Renal cortical epithelial cell (primary cell): ENCODE data around the gene NCOR1. TPM values are rescaled to one million over a fixed set of nuclear protein-coding genes. Genes with fewer than 3 reads are reported as not detected.
A peak's percentile ranks its signal among the peaks of the same experiment; 100 is the strongest.
"Not testable (repeated sequence)": the region's sequence is repeated elsewhere in the genome, so short reads cannot be mapped to it uniquely, and the experiment has no call there.

ENCODE experiments used
- DNase-seq: peaks from one replicate; pipeline ENCODE4 v3.0.0-alpha.2; 2011; ENCODE audit warnings: low read depth
- total RNA-seq: library from RNA; depleted of rRNA; stranded (reverse); fragments of >200 nt; gene quantifications from 2 replicates; pipeline ENCODE4 v1.2.3, GENCODE V29; 2014

Gene NCOR1
- total RNA-seq, 1 donor from 2014 or later, result 159 TPM

GRCh38 chr17:16215002-16215272 is 397 bp downstream of the NCOR1 start:
- no peak for DNase-seq

- peak; percentile 21 for DNase-seq
Measured at GRCh38 chr17:16214190-16215001, 938 bp downstream of the NCOR1 start.

GRCh38 chr17:16212793-16213192 is 2.5 kb downstream of the NCOR1 start:
- no peak for DNase-seq

GRCh38 chr17:16211590-16211989 is 3.7 kb downstream of the NCOR1 start:
- DNase-seq, result no peak

GRCh38 chr17:16204763-16205162 is 10.6 kb downstream of the NCOR1 start:
- DNase-seq, result not testable (repeated sequence)

- peak; percentile 43 for DNase-seq
Measured at GRCh38 chr17:16202554-16203500, 12.5 kb downstream of the NCOR1 start.

- DNase-seq, result peak; percentile 64
Measured at GRCh38 chr17:16201693-16202131, 13.6 kb downstream of the NCOR1 start.

GRCh38 chr17:16199093-16199492 is 16.2 kb downstream of the NCOR1 start:
- no peak for DNase-seq

GRCh38 chr17:16197276-16197675 is 18.1 kb downstream of the NCOR1 start:
- no peak for DNase-seq

GRCh38 chr17:16194307-16194835 is 21.0 kb downstream of the NCOR1 start:
- not testable (repeated sequence) for DNase-seq

GRCh38 chr17:16191604-16192003 is 23.7 kb downstream of the NCOR1 start:
- DNase-seq, result peak; percentile 9

GRCh38 chr17:16190703-16191360 is 24.5 kb downstream of the NCOR1 start:
- DNase-seq, result no peak

- no peak for DNase-seq
Measured at GRCh38 chr17:16189791-16190348, 25.5 kb downstream of the NCOR1 start.

GRCh38 chr17:16187642-16188041 is 27.7 kb downstream of the NCOR1 start:
- DNase-seq, result no peak

GRCh38 chr17:16181581-16181980 is 33.8 kb downstream of the NCOR1 start:
- DNase-seq, result no peak

- DNase-seq, result no peak
Measured at GRCh38 chr17:16178836-16179235, 36.5 kb downstream of the NCOR1 start.

- peak; percentile 19 for DNase-seq
Measured at GRCh38 chr17:16171613-16172012, 43.7 kb downstream of the NCOR1 start.

GRCh38 chr17:16166766-16167165 is 48.6 kb downstream of the NCOR1 start:
- DNase-seq, result not testable (repeated sequence)

- no peak for DNase-seq
Measured at GRCh38 chr17:16158714-16159113, 56.6 kb downstream of the NCOR1 start.

- peak; percentile 37 for DNase-seq
Measured at GRCh38 chr17:16155536-16155935, 59.8 kb downstream of the NCOR1 start.

- DNase-seq, result not testable (repeated sequence)
Measured at GRCh38 chr17:16152326-16152725, 63.0 kb downstream of the NCOR1 start.
